IPS DF 6.9 (cell line): ENCODE results near the gene SSU72.
"Not testable (repeated sequence)": the region's sequence is repeated elsewhere in the genome, so short reads cannot be mapped to it uniquely, and the experiment has no call there.

Experiments
- DNase-seq: peaks from one replicate; pipeline ENCODE4 v3.0.0-alpha.2; 2013; ENCODE audit warnings: low read depth, low spot score
- H3K27ac ChIP-seq: one replicate; pipeline ENCODE4 v1.5.1; 2013; ENCODE audit warnings: low read length, control low read depth
- H3K27me3 ChIP-seq: 2 replicates; pipeline ENCODE4 v1.6.1; 2013; ENCODE audit warnings: mild to moderate bottlenecking, low read length; ENCODE audit not compliant: control insufficient read depth, insufficient read depth
- H3K36me3 ChIP-seq: 2 replicates; pipeline ENCODE4 v1.6.1; 2013; ENCODE audit warnings: low read length; ENCODE audit not compliant: control insufficient read depth, insufficient read depth
- H3K4me1 ChIP-seq: 2 replicates; pipeline ENCODE4 v1.6.1; 2013; ENCODE audit warnings: low read length; ENCODE audit not compliant: control insufficient read depth, insufficient read depth
- H3K4me3 ChIP-seq: 2 replicates; pipeline ENCODE4 v1.5.1; 2013; ENCODE audit warnings: mild to moderate bottlenecking, low read length
- H3K9me3 ChIP-seq: 2 replicates; pipeline ENCODE4 v1.6.1; 2013; ENCODE audit warnings: low read length, inconsistent platforms; ENCODE audit not compliant: control insufficient read depth, insufficient read depth
- WGBS: extraction: QIAGEN DNeasy Blood & Tissue Kit; methylation state at CpG from one replicate; pipeline ENCODE4 v1.1.7; 2013; ENCODE audit warnings: mixed read lengths, missing lambda C conversion rate; ENCODE audit not compliant: insufficient read length, insufficient coverage; 5-methylcytosine and 5-hydroxymethylcytosine counted together

SSU72 gene

GRCh38 chr1:1504777-1505365, 69.8 kb downstream of the SSU72 start:
- not testable (repeated sequence) for H3K9me3 ChIP-seq, H3K4me3 ChIP-seq, H3K36me3 ChIP-seq, H3K27me3 ChIP-seq, H3K27ac ChIP-seq, H3K4me1 ChIP-seq, DNase-seq
- WGBS = no CpG with 5 or more reads among the region's 16 CpGs

- not testable (repeated sequence) for H3K4me3 ChIP-seq, H3K9me3 ChIP-seq, H3K27ac ChIP-seq, H3K27me3 ChIP-seq, DNase-seq, H3K4me1 ChIP-seq
- H3K36me3 ChIP-seq = peaks cover 18% of the 10 kb centered on the region
- no CpG with 5 or more reads among the region's 18 CpGs for WGBS
Observed at GRCh38 chr1:1495461-1495975, 79.1 kb downstream of the SSU72 start.

GRCh38 chr1:1494311-1494710, 80.4 kb downstream of the SSU72 start:
- peaks cover 25% of the 10 kb centered on the region for H3K36me3 ChIP-seq
- H3K4me3 ChIP-seq, H3K4me1 ChIP-seq, H3K9me3 ChIP-seq, H3K27me3 ChIP-seq, H3K27ac ChIP-seq, DNase-seq: not testable (repeated sequence)
- WGBS = no CpG with 5 or more reads among the region's 22 CpGs
